GM12801 (cell line): ENCODE results near the gene REN.

Experiments used
- TF ChIP-seq, protein P1 (sequence below): IDR thresholded peaks from one replicate; pipeline ENCODE4 v1.5.1; 2011; ENCODE audit warnings: control low read depth; ENCODE audit not compliant: insufficient read length; ENCODE audit errors: extremely low read depth

Gene REN

DNA sequence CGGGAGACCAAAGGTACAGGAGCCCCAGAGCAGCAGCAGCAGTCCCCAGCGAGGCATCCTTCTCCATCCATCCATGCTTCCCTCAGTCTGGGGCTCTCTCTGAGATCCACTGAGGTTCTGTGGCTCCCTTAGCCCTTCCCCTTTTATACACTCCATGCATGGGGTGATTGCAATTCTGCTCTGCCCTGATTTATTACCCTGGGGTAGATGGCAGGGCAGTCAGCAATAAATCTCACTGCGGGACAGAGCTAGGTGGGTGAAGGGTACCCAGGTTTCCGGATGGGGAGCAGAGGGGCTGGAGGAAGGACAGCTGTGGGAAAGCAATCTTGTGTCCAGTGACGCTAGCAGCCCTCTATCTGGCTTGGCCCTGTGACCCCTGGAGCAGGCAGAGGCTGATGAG lies at the start of gene REN:
TSS of gene REN (minus strand) at position 119 of the 400 bp plus-strand sequence. CDS start at position 75, 44 bp downstream.
- TF ChIP-seq, protein P1, sequence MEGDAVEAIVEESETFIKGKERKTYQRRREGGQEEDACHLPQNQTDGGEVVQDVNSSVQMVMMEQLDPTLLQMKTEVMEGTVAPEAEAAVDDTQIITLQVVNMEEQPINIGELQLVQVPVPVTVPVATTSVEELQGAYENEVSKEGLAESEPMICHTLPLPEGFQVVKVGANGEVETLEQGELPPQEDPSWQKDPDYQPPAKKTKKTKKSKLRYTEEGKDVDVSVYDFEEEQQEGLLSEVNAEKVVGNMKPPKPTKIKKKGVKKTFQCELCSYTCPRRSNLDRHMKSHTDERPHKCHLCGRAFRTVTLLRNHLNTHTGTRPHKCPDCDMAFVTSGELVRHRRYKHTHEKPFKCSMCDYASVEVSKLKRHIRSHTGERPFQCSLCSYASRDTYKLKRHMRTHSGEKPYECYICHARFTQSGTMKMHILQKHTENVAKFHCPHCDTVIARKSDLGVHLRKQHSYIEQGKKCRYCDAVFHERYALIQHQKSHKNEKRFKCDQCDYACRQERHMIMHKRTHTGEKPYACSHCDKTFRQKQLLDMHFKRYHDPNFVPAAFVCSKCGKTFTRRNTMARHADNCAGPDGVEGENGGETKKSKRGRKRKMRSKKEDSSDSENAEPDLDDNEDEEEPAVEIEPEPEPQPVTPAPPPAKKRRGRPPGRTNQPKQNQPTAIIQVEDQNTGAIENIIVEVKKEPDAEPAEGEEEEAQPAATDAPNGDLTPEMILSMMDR = no peak

GRCh38 chr1:204213668-204214662 lies 47.8 kb upstream of the REN start, which contains the start of gene GOLT1A:
TSS of gene GOLT1A (minus strand) at chr1:204213988. CDS start at chr1:204213906, 82 bp downstream.
- TF ChIP-seq, protein P1 = no peak

DNA sequence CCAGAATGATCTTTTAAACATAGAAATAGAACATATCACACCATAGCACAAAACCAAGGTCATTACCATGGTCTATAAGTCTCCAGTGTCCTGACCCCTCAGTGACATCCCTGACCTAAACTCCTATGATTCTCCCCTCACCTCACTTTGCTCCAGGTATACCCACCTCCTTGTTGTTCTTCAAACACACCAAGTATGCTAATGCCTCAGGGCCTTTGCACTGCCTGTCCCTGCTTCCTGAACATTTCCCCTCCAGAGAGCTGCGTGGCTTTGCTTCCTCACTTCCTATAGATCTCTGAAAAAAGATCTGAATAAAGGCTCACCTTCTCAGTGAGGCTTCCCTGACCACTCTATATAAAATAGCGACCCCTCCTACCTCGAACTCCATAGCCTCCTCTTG lies 46.6 kb upstream of the REN start:
- TF ChIP-seq, protein P1 = no peak

GRCh38 chr1:204211046-204211445 lies 44.9 kb upstream of the REN start:
- TF ChIP-seq, protein P1 = no peak

GRCh38 chr1:204207136-204207616 lies 41.0 kb upstream of the REN start:
- TF ChIP-seq, protein P1 = no peak

DNA sequence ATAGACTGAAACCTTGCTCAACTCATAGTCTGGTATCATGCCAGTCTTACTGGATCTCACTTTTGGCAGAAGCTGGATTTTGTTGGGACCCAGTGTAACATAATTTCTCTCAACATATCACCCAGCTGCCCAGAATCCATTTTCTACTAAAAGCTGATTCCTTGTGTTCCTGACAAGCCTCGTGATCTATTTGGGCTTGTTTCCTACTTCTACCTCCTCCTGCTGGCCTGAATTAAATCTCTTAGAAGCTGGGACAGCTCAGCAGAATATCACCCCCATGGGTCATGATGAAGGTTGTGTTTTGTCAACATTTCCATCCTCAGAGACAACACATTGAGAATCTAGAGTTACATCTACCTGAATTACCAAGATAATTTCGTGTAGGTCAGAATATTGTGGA lies 40.0 kb upstream of the REN start:
- TF ChIP-seq, protein P1 = no peak

DNA sequence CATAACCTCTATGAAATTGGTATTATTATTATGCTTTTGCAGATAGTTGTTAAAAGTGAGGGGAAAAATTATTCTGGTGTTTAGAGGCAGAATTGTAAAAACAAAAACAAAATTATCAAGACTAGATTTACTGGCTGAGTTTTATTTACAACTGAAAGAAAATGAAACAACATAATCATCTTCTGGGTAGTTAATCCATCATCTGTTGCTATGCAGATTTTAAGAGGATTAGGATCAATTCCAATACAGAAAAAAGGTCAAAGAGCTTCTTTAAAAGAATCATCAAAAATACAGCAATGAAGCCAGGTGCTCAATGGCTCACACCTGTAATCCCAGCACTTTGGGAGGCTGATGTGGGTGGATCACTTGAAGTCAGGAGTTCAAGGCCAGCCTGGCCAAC lies 39.3 kb upstream of the REN start:
- TF ChIP-seq, protein P1 = no peak
